ENCODE data around the gene SFT2D1. TPM values are rescaled to one million over a fixed set of nuclear protein-coding genes. Genes with fewer than 3 reads are reported as not detected.

Gene SFT2D1
- total RNA-seq, 4 donors from 2014 or later: 6.1 to 35.8 (median 33.0) TPM

- H3K9me3 ChIP-seq: no peaks in the 10 kb centered on the region
- no peaks in the 10 kb centered on the region for H3K27me3 ChIP-seq
- H3K36me3 ChIP-seq: no peaks in the 10 kb centered on the region
- no peaks in the 10 kb centered on the region for H3K4me1 ChIP-seq
- TF ChIP-seq POLR2A (IDR thresholded peaks at IDR 0.05) (no peak), CTCF (IDR thresholded peaks at IDR 0.05) (no peak)
- H3K27ac ChIP-seq: no peak overlapping the region
- no peak for DNase-seq
- no peak overlapping the region for H3K4me3 ChIP-seq
- intact Hi-C loops (cut with DNase I; ENCODE audit: low total_unique reads): no loop called here
These were observed 71.5 kb downstream of the SFT2D1 start for GRCh38 chr6:166270706-166271375.

Other genes starting within 250 kb of the SFT2D1 start
- not detected for gene TBXT, start 174.7 kb downstream of the SFT2D1 start, total RNA-seq
- gene PRR18, start 34.2 kb downstream of the SFT2D1 start, total RNA-seq: not detected
- gene MPC1, start 40.4 kb upstream of the SFT2D1 start, total RNA-seq: 10 to 100 TPM; 14.1 to 62.1 (median 41.7) TPM
- gene RAMACL, start 244.1 kb upstream of the SFT2D1 start, total RNA-seq: 1 to 10 TPM in 3 of 4 donors, not detected in 1; 1.5 to 8.1 (median 1.8) TPM